ENCODE measurements around the gene E2F2.
A peak's percentile ranks its signal among the peaks of the same experiment; 100 is the strongest.
"Not testable (repeated sequence)": the region's sequence is repeated elsewhere in the genome, so short reads cannot be mapped to it uniquely, and the experiment has no call there.

E2F2 gene

DNA sequence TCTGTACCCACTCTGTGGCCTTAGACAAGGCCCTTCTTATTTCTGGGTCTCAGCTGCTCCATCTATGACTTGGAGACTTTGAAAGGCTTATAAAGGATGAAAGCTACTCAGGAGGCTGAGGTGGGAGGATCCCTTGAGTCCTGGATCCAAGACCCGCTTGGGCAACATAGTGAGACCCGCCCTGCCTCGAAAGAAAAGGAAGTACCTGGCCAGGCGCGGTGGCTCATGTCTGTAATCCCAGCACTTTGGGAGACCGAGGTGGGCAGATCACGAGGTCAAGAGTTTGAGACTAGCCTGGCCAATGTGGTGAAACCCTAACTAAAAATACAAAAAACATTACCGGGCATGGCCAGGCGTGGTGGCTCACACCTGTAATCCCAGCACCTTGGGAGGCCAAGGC is 14.8 kb upstream of the E2F2 start:
- no peak for DNase-seq

DNA sequence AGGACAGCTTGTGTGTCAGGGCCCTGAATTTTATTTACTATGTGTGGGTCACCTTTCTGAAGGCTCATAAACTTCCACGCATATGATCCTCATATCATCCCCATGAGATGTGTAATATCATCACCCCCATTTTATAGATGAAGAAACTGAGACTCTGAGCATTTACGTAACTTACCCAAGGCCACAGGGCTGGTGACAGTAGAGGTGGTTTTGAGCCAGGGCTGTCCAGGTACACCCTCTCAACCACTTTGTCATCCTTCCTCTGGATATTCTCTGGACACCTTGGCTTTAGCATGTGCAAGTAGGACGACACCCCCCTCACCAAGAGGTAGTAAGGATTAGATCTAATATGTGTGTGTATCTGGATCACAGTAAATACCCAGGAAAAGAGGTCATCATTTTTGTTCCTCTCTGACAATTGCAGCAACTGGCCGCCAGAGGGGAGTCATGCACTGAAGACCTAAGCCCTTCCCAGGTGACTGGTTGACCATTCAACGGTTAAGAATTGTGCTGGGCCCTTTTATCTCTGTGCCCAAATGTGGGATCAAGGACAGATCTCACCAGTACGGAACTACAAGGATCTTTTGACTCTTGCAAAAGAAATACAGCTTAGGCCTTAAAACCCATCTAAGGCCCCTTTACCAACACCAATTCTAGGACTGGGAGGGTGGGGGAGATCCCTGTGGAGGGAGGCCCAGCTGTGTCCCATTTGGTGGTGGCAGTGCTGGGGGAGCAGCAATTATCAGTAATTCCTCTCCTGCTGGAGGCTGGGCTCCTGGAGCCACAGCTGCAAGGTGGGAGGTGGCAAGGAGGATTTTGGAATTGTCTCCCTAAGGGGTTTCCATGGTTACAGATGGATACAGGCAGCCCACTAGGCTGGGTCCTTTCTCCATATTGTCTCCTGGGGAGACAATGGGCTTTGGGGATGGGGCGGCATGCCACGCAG is 13.7 kb upstream of the E2F2 start:
- peak; percentile 82 for DNase-seq

DNA sequence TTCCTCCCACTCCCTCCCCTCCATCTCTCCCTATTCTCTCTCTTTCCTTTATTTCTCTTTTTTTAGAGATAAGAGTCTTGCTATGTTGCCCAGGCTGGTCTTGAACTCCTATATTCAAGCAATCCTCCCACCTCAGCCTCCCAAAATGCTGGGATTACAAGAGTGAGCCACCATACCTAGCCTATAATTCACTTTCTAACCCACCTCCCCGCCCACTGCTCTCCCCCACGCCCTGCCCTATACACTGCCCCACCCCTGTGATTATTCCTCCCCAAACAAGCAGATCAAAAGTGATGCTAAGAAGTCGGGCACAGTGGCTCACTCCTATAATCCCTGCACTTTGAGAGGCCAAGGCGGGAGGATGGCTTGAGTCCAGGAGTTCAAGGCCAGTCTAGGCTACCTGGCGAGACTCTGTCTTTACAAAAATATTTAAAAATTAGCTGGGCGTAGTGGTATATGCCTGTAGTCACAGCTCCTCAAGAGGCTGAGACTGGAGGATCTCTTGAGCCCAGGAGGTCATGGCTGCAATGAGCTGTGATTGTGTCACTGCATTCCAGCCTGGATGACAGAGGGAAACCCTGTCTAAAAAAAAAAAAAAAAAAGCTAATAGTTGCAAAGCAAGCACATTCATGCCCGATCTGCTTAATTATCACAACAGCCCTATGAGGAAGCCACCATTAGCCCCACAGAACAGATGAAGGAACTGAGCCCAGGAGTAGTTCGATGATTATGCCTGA is 12.8 kb upstream of the E2F2 start:
- no peak for DNase-seq

DNA sequence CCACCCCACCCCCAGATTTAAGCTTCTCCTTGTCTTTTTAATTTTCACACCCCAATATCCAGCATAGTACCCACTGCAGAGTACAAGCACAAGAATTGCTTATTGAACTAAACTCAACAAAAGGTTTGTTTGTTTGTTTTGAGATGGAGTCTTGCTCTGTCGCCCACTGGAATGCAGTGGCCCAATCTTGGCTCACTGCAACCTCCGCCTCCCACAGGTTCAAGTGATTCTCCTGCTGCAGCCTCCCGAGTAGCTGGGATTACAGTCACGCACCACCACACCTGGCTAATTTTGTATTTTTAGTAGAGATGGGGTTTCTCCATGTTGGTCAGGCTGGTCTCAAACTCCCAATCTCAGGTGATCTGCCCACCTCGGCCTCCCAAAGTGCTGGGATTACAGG is 11.9 kb upstream of the E2F2 start:
- not testable (repeated sequence) for DNase-seq

DNA sequence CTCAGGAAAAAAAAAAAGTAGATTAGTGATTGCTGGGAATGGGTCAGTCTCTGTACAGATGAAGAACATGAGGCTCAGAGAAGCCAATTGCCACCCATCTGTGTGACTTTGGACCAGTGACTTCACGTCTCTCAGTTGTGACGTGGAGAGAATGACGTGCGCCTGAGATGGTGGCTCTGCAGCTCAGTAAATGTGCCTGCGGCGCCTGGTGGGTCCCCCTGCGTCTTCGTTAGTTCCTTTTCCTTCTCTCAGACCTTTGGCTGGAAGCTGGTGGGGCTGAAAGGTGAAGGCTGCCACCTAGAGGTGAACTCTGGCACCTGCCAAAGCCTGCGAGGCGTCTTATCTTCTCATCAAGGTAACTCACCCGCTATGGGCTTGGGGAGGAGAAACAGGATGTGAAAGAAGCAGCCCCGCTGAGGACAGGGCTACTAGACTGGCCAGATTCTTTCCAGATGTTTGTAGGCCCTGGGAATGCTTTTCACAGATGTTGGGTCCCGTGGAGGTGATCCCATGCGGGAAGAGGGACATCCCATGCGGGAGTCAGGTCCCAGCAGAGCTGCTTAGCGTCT is 8.7 kb upstream of the E2F2 start:
- peak; percentile 92 for DNase-seq

DNA sequence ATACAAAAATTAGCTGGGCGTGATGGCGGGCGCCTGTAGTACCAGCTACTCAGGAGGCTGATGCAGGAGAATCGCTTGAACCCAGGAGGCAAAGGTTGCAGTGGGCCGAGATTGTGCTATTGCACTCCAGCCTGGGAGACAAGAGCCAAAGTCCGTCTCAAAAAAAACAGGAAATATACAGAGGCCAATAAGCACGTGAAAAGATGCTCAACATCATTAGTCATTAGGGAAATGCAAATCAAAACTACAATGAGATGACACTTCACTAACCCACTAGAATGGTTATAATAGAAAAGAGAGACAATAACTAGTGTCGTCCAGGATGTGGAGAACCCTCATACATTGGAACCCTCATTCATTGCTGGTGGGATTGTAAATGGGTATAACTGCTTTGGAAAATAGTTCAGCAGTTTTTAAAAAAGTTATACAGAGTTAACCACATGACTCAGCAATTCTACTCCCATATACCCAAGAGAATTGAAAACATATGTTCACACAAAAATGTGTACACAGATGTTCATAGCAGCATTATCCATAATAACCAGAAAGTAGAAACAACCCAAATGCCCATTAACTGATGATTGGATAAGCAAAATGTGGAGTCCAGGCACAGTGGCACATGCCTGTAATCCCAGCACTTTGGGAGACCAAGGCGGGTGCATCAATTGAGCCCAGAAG is 6.4 kb upstream of the E2F2 start:
- no peak for DNase-seq

DNA sequence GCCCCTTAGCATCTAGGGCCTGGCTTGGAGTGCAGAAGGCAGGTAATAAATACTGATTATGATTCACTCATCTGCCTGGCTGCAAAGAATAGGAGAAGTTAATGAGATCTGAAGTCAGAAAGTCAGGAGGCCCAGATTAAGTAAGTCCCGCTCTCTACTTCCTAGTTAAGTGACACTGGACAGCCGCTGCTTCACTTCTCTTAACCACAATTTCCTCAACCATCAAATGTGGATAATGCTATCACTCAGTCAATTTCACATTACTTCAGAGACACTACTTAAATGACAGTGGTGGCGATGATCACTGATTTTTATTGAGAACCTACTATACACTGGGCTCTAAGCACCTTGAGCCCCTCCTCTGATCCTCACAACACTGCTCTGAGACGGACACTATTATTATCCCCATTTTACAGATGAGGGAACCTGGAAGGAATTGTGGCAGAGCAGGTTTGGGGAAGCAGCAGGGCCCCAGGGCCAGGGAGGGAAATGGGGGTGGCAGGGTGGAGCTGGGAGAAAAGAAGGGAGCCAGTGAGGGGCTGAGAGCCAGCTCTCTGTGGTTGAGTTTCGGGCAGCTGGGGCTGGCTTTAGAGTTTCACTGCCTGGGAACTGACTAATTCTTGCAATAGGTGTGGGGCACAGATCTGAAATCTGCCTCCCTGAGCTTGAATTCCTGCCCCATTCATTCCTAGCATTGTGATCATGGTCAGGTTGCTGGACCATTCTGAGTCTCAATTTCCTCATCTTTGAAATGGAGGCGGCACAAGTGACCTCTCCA is 2.4 kb upstream of the E2F2 start:
- DNase-seq, result peak; percentile 17

DNA sequence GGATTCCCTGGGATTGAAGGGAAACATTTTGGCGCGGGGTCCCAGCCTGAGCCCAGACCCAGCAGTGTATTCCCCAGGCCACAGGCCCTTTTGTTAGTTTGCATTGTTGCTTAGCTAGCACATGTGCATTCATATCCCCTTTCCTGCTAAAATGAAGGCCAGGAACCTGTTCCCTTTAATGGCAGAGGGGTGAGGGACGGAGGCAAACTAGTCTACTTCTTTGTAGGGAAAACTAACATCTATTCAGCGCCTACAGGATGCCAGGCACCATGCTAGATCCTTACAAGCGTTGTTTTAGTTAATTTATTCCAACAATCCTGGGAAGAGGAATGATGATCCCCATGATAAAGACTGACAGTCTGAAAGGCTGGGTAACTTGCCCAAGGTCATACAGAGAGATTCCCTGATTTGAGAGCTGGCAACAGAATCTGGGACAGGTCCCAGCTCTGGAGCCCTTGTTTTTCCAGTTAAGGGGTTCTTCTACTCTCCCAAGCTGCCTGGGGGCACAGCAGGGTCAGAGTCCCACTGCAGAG is 595 bp upstream of the E2F2 start:
- no peak for DNase-seq

DNA sequence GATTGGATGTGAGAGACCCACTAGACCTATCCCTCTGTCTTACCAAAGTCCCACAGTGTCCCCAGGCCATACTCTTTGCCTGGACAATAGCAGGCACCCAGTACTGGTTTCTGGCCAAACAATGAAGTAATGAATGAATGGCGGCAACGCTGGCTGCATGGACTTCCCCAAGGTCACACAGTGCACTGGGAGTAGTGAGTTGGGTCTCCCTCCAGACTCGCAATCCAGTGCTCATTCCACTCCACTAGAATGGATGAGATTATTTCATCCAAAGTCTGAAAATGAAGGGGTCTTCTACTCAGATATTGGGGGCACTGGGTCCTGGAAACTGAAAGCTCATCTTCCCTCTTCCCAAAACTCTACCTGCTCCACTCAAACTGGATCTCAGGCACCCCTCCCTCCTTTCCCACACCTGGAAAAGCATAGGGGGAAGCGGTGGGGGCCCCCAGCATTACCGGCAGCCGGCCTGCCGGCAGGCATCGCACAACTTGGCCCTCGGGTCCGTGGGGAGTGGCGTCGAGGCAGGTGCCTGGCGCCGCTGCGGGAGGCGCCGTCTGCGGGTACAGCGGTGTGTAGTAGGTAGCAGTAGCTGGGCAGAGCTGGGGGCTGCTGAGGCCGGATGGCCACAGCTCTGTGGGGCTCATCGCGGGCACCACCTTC is 816 bp downstream of the E2F2 start:
- DNase-seq, result peak; percentile 58

DNA sequence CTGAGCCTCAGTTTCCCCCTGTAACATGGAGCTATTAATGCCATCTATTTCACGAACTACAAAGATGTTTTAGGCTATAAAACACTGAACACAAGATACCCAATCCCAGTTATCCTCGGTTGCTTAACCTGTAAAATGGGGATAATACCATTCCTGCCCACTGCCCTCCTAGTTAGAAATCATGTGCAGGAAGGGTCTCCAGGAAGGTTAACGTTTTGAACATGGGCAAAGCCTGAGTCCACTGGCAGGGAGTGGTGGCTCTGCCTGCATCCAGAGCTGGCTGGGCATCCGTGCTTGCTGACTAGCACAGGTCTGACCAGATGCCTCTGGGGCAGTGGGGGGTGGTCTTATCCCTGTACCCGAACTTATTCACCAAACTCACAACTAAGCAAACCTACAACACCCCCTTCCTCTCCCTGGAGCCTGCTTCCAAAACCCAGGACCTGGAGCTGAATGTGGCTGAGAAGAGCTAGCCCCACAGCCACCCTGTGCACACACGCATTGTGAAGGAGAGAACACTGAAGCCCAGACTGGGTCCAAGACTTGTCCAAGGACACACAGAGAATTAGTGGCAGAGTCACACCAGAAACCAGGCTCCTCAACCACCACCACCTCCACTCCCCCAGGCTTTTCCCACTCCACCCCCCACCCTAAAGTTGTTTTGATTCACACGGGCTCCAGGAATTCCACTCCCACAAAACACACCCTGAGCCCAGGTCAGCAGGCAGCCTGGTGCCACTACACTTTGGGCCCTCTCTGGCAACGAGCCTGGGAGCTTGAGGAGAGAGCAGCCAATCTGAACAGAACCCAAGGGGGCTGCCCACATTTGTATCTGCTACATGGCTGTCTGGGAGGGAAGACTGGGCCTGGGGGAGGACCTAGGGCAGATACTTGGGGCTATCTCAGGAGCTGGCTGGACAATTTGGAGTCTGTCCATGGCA is 1.6 kb downstream of the E2F2 start:
- peak; percentile 30 for DNase-seq

DNA sequence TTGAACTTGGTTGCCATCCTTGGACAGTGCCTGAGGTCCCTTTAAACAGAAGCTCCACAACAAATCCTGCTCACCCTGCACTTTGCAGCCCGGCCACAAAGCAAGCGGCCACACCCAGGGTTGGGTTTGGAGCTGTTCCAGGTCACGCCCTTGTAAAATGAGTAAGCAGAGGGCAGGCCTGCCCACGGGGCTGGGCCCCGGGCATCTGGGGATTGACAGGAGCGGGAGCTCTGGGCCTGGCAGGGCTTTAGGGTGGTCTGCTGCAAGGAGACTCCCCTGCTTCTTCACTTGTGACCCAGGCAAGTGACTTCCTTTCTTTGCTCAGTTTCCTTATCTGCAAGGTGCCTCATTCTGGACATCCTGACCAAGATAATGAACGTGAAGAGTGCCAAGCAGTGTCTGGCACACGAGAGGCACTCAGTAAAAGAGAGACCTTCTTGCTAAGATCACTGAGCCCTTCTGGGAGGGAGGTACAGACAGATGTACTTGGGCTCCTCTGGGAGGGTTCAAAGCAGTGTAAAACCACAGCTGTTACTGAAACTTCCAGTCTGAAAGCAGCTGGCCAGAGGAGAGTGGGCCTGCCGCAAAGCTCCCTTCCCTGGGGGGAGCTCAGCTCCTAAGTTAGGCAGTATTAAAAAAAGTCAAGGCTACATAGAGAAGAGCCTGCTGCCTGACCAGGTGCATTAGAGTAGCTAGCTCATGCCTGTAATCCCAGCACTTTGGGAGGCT is 2.6 kb downstream of the E2F2 start:
- DNase-seq, result peak; percentile 89

DNA sequence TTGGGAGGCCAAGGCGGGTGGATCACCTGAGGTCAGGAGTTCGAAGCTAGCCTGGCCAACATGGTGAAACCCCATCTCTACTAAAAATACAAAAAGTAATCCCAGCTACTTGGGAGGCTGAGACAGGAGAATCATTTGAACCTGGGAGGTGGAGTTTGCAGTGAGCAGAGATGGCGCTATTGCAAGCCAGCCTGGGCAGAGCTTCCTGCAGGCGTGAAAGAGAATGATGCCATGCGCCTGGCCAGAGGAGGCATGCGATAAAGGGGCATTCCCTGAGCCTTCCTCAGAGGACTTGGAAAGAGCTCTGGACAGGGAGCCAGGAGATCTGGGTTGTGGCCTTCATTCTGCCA is 3.2 kb downstream of the E2F2 start:
- no peak for DNase-seq

DNA sequence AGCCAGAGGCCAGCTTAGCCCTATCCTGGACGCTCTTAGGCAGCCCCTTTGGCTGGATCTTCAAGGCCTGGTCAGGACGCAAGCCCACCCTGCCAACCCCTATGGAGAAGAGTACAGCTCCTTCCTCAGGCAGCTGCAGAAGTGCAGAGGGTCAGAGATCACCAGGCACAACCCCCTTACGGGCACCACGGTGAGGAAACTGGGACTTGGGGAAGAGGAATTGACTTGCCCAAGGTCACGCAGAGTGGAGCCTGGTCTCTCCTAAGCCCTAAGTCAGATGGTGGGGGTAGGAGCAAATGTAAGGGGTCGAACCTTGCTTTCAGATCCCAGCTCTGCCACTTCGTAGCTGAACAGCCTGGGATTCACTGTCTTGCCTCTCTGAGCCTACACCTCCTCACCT is 3.7 kb downstream of the E2F2 start:
- no peak for DNase-seq

DNA sequence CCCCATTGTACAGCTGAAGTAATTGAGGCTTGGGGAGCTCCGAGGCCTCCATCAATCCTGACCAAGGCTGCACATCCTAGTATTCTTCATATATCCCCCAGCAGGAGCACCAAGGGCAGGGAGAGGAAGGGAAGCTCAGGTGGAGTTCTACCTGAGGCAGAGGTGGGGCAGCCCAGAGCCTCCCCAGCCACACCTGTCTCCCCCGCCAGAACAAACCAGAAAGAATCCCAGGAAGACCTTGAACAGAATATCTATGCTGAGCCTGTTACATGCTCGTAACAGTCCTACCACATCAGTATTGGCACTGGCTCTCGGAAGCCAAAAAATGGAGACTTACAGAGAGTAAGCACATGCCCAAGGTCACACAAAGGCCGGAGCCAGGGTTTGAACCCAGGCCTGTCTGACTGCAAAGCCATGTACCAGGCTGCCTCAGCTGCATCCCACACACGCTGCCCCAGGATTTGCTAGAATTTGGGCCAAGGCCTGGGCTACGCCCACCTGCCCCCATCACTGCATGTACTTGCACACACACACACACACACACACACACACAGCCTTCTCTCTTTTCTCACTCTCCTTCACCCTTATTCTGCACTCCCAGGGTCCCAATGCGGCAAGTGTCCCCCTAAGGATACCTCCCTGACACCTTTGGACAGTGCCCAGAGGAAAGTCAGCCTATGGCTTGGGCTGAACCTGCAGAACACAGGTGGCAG is 4.5 kb downstream of the E2F2 start:
- DNase-seq, result no peak

DNA sequence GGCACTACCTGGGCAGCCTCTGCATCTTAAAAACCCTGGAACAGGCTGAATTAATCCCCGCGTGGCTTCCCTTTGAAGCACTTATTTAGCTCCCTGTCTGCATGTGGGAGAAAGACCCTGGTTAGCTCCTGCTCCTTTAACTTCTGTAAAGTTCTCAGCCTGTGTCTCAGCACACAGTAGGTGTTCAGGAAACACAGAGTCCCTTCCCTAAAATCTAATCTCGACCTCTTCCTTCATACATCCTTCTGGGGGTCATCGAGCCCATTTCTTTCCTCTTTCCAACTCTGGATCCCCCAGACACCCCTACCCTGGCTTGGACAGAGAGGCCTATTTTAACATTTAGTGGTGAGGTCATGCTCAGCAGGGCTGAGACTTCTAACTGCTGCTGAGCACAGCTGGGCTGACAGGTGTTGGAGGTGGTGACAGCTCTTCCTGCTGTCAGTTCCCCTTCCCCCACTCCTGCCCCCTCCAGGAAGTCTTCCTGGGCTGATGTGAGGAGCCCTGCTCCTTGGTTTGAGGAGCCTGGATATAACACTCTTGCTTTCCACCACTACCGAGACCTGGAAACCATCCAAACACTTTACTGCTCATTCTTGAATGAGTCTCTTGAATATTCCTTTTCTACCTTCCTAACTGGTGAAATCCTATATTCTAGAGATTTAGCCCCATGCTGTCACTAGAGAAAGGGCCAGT is 5.3 kb downstream of the E2F2 start:
- no peak for DNase-seq

DNA sequence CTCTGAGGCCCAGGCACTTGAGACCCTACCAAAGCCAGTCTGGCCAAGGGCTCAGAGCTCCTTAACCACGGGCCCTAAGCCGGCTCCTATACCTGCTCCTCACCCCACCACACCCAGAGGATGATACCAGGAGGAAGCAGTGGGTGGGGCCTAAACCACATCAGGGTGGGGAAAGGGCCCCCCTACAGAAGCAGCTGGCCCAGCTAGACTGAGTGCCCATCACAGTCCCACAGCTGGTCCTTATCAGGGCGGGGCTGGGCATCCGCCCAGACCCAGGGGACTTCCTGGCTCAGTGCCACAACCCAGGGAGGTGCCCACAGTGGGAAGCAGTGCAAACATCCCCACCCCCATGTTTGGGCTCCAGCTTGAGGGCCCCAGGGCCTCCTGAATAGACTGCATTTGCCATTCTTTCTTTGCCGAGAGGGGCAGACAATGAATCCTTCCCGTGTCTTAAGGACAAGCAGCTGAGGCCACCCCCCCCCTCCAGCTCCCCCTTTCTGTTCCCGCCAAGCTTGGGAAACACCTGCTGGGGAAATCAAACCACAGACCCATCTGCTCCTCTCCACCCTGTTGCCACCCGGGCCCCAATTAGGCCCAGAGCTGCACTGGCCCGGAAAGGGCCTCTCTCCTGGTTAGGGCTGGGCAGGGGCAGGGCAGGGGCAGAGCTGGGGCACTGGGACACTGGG is 6.2 kb downstream of the E2F2 start:
- peak; percentile 34 for DNase-seq

DNA sequence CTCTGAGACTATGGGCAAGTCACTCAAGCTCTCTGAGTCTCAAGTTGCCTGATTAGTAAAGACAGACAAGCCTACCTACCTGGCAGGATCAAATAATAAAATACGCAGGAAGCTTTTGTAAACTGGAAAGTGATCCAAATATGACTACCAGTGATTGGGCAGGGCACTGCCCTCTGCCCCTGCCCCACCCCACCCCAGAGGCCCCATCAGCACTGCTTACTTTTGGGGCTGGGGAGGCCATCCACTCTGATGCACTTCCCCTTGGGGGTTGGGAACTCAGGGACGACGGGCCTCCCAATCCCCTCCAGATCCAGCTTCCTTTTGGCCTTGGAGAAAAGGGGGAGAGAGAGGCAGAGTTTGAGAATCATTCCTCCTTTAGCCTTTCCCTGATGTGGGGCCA is 6.9 kb downstream of the E2F2 start:
- DNase-seq, result no peak
